GM23338 (cell line): ENCODE data around the gene PLCG2. TPM values are rescaled to one million over a fixed set of nuclear protein-coding genes. Genes with fewer than 3 reads are reported as not detected.

ENCODE experiments used
- ATAC-seq: fragments of 200-7000 bp; cut with Tn5 transposase; 3 replicates; pipeline ENCODE4 v1.9.1; 2020
- DNase-seq: peaks from one replicate; pipeline ENCODE4 v3.0.0-alpha.2; 2015; ENCODE audit warnings: low spot score
- H2AFZ ChIP-seq: fragments of 200-600 bp; sonication (generic); 2 replicates; pipeline ENCODE4 v1.8.0; 2016; ENCODE audit warnings: antibody characterized with exemption, mild to moderate bottlenecking, moderate library complexity
- H3F3A ChIP-seq: fragments of 200-600 bp; sonication (generic); replicated peaks from 2 replicates; pipeline ENCODE4 v1.8.0; 2017; ENCODE audit warnings: antibody characterized with exemption, mixed run types, low read depth
- H3K27ac ChIP-seq: fragments of 200-600 bp; sonication (generic); 2 replicates; pipeline ENCODE4 v1.6.1; 2016; ENCODE audit warnings: low read depth
- H3K27me3 ChIP-seq: fragments of 200-600 bp; sonication (generic); 2 replicates; pipeline ENCODE4 v1.8.0; 2016; ENCODE audit warnings: mild to moderate bottlenecking, mixed run types, moderate library complexity; ENCODE audit not compliant: insufficient read depth
- H3K36me3 ChIP-seq: fragments of 200-600 bp; sonication (generic); 2 replicates; pipeline ENCODE4 v1.8.0; 2016; ENCODE audit warnings: mild to moderate bottlenecking; ENCODE audit not compliant: insufficient read depth
- H3K4me1 ChIP-seq: fragments of 200-600 bp; sonication (generic); 2 replicates; pipeline ENCODE4 v1.8.0; 2016; ENCODE audit warnings: mild to moderate bottlenecking, moderate library complexity; ENCODE audit not compliant: insufficient read depth
- H3K4me2 ChIP-seq: fragments of 200-600 bp; sonication (generic); 2 replicates; pipeline ENCODE4 v1.7.1; 2017; ENCODE audit warnings: mixed run types
- H3K4me3 ChIP-seq: fragments of 200-600 bp; sonication (generic); 2 replicates; pipeline ENCODE4 v1.6.1; 2016; ENCODE audit warnings: mixed run types
- H3K79me2 ChIP-seq: fragments of 200-600 bp; sonication (generic); replicated peaks from 2 replicates; pipeline ENCODE4 v1.8.0; 2017; ENCODE audit warnings: mild to moderate bottlenecking; ENCODE audit not compliant: insufficient read depth
- H3K9me2 ChIP-seq: fragments of 200-600 bp; sonication (generic); 2 replicates; pipeline ENCODE4 v1.8.0; 2017; ENCODE audit not compliant: insufficient read depth
- H4K20me1 ChIP-seq: fragments of 200-600 bp; sonication (generic); replicated peaks from 2 replicates; pipeline ENCODE4 v1.8.0; 2017; ENCODE audit warnings: mild to moderate bottlenecking; ENCODE audit not compliant: insufficient read depth
- H3K27ac Mint-ChIP-seq: 2 replicates; pipeline ENCODE4 v1.8.0; 2020; ENCODE audit warnings: inconsistent platforms, mild to moderate bottlenecking, moderate library complexity, mixed read lengths
- H3K27me3 Mint-ChIP-seq: 3 replicates; pipeline ENCODE4 v1.8.0; 2022; ENCODE audit warnings: low read depth, mild to moderate bottlenecking, moderate library complexity, mixed read lengths, inconsistent platforms; ENCODE audit not compliant: insufficient read depth, poor library complexity
- H3K36me3 Mint-ChIP-seq: 3 replicates; pipeline ENCODE4 v1.8.0; 2021; ENCODE audit warnings: low read depth, mild to moderate bottlenecking, inconsistent platforms, moderate library complexity, mixed read lengths
- H3K4me1 Mint-ChIP-seq: 3 replicates; pipeline ENCODE4 v1.8.0; 2020; ENCODE audit warnings: mild to moderate bottlenecking, inconsistent platforms, mixed read lengths
- H3K4me3 Mint-ChIP-seq: 3 replicates; pipeline ENCODE4 v1.8.0; 2021; ENCODE audit warnings: moderate library complexity, mild to moderate bottlenecking, inconsistent platforms, mixed read lengths
- H3K9me3 Mint-ChIP-seq: 3 replicates; pipeline ENCODE4 v1.8.0; 2020; ENCODE audit warnings: moderate library complexity, mild to moderate bottlenecking, inconsistent platforms, mixed read lengths
- EZH2phosphoT487 ChIP-seq: fragments of 200-600 bp; sonication (generic); IDR thresholded peaks from one replicate; pipeline ENCODE4 v1.8.1; 2018; ENCODE audit warnings: antibody characterized with exemption; ENCODE audit not compliant: unreplicated experiment
- JUNB ChIP-seq: IDR thresholded peaks from one replicate; pipeline ENCODE4 v1.6.1; 2016; ENCODE audit warnings: antibody characterized with exemption; ENCODE audit not compliant: unreplicated experiment
- ZNF114 ChIP-seq: fragments of 250-450 bp; sonication (Bioruptor Pico); IDR thresholded peaks from 2 replicates; pipeline ENCODE4 v1.5.0; 2020; ENCODE audit warnings: mild to moderate bottlenecking, moderate library complexity
- ZNF462 ChIP-seq: fragments of 250-450 bp; sonication (Bioruptor Pico); IDR thresholded peaks from 2 replicates; pipeline ENCODE4 v1.5.0; 2020; ENCODE audit warnings: mild to moderate bottlenecking, moderate library complexity
- polyA plus RNA-seq: library from polyadenylated mRNA; unstranded; fragments of >200 nt; fragmentation: Nextera tagmentation; extraction: Ambion mirVana; gene quantifications from 2 replicates; pipeline ENCODE4 v1.2.1, GENCODE V29; 2016
- total RNA-seq: library from RNA; depleted of rRNA; stranded (reverse); fragments of >200 nt; shearing (Covaris generic); gene quantifications from 2 replicates; pipeline ENCODE4 v1.2.3, GENCODE V29; 2014
- TF ChIP-seq, protein P1 (sequence below), 2 experiments: fragments of 200-600 bp in 1 of 2; sonication (generic) in 1 of 2; conservative IDR thresholded peaks; 2 replicates each; pipeline versions ENCODE4 v1.5.1 to v1.6.1; 2016 to 2017; ENCODE audit warnings: antibody characterized with exemption in 2 of 2, low read depth in 2 of 2, mild to moderate bottlenecking in 2 of 2, moderate library complexity in 1 of 2
- TF ChIP-seq, protein P2 (sequence below): IDR thresholded peaks from one replicate; pipeline ENCODE4 v1.6.1; 2018; ENCODE audit warnings: antibody characterized with exemption; ENCODE audit not compliant: unreplicated experiment

The PLCG2 gene
- total and polyA plus RNA-seq, 2 experiments from 2014 or later = 2.4 to 5.9 TPM

DNA sequence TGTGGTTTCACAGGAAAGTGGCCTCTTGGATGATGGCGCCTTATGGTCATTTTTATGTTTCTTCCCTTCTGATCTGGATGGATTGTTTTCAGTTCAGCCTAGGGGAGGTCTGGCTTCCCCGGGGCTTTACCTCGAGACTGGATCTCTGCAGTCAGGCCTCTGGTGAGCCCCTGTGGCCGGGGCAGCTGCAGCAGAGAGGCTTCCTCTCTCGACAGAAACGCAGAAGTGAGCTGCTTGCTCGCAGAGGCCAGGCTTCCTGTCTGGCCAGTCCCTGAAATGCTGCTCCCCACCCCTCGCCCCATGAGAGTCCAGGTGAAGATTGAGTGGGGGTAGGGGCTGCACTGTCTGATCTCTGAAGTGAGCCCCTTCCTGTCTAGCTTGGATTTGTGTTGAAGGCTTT lies 44.0 kb downstream of the PLCG2 start:
- H3K9me3 Mint-ChIP-seq = 0 out of 3 replicates have a peak, but pooled peaks cover 3% of the 10 kb centered on the region
- ATAC-seq (peak; percentile 69), DNase-seq (no peak)
- Histone ChIP-seq H3K27me3 (no peaks in the 10 kb centered on the region), H3K4me3 (no peak overlapping the region), H3F3A (no peaks in the 10 kb centered on the region; the same call in 1 of the 2 replicates), H2AFZ (peak overlapping the region; percentile 69; the same call in 1 of the 2 replicates), H3K27ac (no peak overlapping the region), H3K4me1 (peaks cover 22% of the 10 kb centered on the region), H3K9me2 (no peaks in the 10 kb centered on the region), H4K20me1 (no peaks in the 10 kb centered on the region), H3K36me3 (no peaks in the 10 kb centered on the region), H3K79me2 (no peaks in the 10 kb centered on the region), H3K4me2 (no peak overlapping the region)
- peaks cover 10% of the 10 kb centered on the region for H3K27me3 Mint-ChIP-seq
- no peak overlapping the region for H3K4me3 Mint-ChIP-seq
- H3K27ac Mint-ChIP-seq = no peak overlapping the region
- H3K4me1 Mint-ChIP-seq = peaks cover 26% of the 10 kb centered on the region
- H3K36me3 Mint-ChIP-seq = peaks cover 4% of the 10 kb centered on the region; the same call in 2 of the 3 replicates
- no peak for TF ChIP-seq JUNB
- TF ChIP-seq EZH2phosphoT487 = no peak

- ATAC-seq (no peak), DNase-seq (no peak)
- no peaks in the 10 kb centered on the region for H3K27me3 ChIP-seq
- H3K4me3 Mint-ChIP-seq = no peak overlapping the region
- no peak overlapping the region for H2AFZ ChIP-seq
- no peaks in the 10 kb centered on the region for H3K79me2 ChIP-seq
- no peak overlapping the region for H3K27ac Mint-ChIP-seq
- H3K9me2 ChIP-seq = no peaks in the 10 kb centered on the region
- H3K9me3 Mint-ChIP-seq = 0 out of 3 replicates have a peak, but pooled peaks cover 3% of the 10 kb centered on the region
- no peak overlapping the region for H3K4me3 ChIP-seq
- H3K4me1 ChIP-seq = peaks cover 26% of the 10 kb centered on the region
- no peak overlapping the region for H3K27ac ChIP-seq
- peaks cover 4% of the 10 kb centered on the region; the same call in 2 of the 3 replicates for H3K36me3 Mint-ChIP-seq
- H3F3A ChIP-seq = no peaks in the 10 kb centered on the region
- no peaks in the 10 kb centered on the region for H3K36me3 ChIP-seq
- TF ChIP-seq ZNF114 (CRISPR knock-in tag) (no peak), ZNF462 (CRISPR knock-in tag) (no peak)
- TF ChIP-seq, protein P1, sequence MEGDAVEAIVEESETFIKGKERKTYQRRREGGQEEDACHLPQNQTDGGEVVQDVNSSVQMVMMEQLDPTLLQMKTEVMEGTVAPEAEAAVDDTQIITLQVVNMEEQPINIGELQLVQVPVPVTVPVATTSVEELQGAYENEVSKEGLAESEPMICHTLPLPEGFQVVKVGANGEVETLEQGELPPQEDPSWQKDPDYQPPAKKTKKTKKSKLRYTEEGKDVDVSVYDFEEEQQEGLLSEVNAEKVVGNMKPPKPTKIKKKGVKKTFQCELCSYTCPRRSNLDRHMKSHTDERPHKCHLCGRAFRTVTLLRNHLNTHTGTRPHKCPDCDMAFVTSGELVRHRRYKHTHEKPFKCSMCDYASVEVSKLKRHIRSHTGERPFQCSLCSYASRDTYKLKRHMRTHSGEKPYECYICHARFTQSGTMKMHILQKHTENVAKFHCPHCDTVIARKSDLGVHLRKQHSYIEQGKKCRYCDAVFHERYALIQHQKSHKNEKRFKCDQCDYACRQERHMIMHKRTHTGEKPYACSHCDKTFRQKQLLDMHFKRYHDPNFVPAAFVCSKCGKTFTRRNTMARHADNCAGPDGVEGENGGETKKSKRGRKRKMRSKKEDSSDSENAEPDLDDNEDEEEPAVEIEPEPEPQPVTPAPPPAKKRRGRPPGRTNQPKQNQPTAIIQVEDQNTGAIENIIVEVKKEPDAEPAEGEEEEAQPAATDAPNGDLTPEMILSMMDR (conservative IDR thresholded peaks at IDR 0.05; ENCODE audit: low read depth in 2 of 2) = no peak
- TF ChIP-seq, protein P2, sequence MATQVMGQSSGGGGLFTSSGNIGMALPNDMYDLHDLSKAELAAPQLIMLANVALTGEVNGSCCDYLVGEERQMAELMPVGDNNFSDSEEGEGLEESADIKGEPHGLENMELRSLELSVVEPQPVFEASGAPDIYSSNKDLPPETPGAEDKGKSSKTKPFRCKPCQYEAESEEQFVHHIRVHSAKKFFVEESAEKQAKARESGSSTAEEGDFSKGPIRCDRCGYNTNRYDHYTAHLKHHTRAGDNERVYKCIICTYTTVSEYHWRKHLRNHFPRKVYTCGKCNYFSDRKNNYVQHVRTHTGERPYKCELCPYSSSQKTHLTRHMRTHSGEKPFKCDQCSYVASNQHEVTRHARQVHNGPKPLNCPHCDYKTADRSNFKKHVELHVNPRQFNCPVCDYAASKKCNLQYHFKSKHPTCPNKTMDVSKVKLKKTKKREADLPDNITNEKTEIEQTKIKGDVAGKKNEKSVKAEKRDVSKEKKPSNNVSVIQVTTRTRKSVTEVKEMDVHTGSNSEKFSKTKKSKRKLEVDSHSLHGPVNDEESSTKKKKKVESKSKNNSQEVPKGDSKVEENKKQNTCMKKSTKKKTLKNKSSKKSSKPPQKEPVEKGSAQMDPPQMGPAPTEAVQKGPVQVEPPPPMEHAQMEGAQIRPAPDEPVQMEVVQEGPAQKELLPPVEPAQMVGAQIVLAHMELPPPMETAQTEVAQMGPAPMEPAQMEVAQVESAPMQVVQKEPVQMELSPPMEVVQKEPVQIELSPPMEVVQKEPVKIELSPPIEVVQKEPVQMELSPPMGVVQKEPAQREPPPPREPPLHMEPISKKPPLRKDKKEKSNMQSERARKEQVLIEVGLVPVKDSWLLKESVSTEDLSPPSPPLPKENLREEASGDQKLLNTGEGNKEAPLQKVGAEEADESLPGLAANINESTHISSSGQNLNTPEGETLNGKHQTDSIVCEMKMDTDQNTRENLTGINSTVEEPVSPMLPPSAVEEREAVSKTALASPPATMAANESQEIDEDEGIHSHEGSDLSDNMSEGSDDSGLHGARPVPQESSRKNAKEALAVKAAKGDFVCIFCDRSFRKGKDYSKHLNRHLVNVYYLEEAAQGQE = no peak
- no peak overlapping the region for H3K4me2 ChIP-seq
- H3K4me1 Mint-ChIP-seq = peaks cover 26% of the 10 kb centered on the region
- no peaks in the 10 kb centered on the region for H4K20me1 ChIP-seq
- H3K27me3 Mint-ChIP-seq = peaks cover 10% of the 10 kb centered on the region
Observed at GRCh38 chr16:81823734-81824133, 44.6 kb downstream of the PLCG2 start.
